Naive B cell (primary cell): Measurements from ENCODE around the gene KRT80. TPM values are rescaled to one million over a fixed set of nuclear protein-coding genes. Genes with fewer than 3 reads are reported as not detected.

Experiments
- ATAC-seq, 2 donors: fragments of 150-1000 bp; cut with Tn5 transposase; 2 replicates each; pipeline ENCODE4 v1.10.0; 2021; ENCODE audit warnings: low read depth in 2 of 2, mild to moderate bottlenecking in 2 of 2, moderate library complexity in 2 of 2
- DNase-seq: peaks from one replicate; pipeline ENCODE4 v3.0.0; 2022
- H3K27ac Mint-ChIP-seq, 6 donors: one replicate each; pipeline ENCODE4 v1.8.0; 2020 to 2022; ENCODE audit warnings: mild to moderate bottlenecking in 6 of 6, mixed read lengths in 6 of 6, moderate library complexity in 5 of 6, inconsistent platforms in 2 of 6
- H3K27me3 Mint-ChIP-seq, 3 donors: one replicate each; pipeline ENCODE4 v1.8.0; 2021 to 2022; ENCODE audit warnings: mixed read lengths in 3 of 3, mild to moderate bottlenecking in 1 of 3
- H3K36me3 Mint-ChIP-seq, 2 donors: one replicate each; pipeline ENCODE4 v1.8.0; 2020 to 2022; ENCODE audit warnings: mixed read lengths in 2 of 2, inconsistent platforms in 1 of 2, mild to moderate bottlenecking in 1 of 2
- H3K4me1 Mint-ChIP-seq, 3 donors: one replicate each; pipeline ENCODE4 v1.8.0; 2020 to 2022; ENCODE audit warnings: mixed read lengths in 3 of 3, inconsistent platforms in 1 of 3, mild to moderate bottlenecking in 1 of 3, moderate library complexity in 1 of 3
- H3K4me3 Mint-ChIP-seq, 8 donors: one replicate each; pipeline ENCODE4 v1.8.0; 2020 to 2022; ENCODE audit warnings: mild to moderate bottlenecking in 8 of 8, mixed read lengths in 8 of 8, moderate library complexity in 8 of 8, inconsistent platforms in 2 of 8
- H3K9me3 Mint-ChIP-seq, 7 donors: one replicate each; pipeline ENCODE4 v1.8.0; 2020 to 2022; ENCODE audit warnings: mixed read lengths in 7 of 7, mild to moderate bottlenecking in 5 of 7, inconsistent platforms in 2 of 7, moderate library complexity in 1 of 7
- polyA plus RNA-seq, 6 donors: library from polyadenylated mRNA; unstranded; fragments of 300-500 nt; fragmentation: Illumina TruSeq; gene quantifications; one replicate each; pipeline ENCODE4 v1.2.3, GENCODE V29; 2021; ENCODE audit warnings: low read depth in 6 of 6

The KRT80 gene
- polyA plus RNA-seq, 6 donors from 2014 or later: not detected

DNA sequence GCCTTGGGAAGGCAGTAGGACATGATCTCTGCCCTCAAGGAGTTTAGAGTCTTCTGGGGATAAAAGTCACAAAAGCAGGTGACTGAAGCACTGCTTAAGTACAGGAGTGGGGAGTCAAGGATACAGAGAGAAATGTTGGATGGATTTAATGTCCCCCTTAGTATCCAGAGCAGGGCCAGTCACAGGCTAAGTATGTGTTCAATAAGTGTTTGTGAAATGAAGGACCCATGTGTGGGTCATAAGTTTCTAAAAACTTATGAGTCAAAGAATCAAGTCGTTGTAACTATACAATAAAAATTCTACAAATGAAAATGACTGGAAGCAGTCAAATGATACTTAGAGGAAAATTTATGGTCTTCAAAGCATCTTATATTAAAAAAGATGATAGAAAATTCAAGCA, 25.1 kb downstream of the KRT80 start:
- H3K9me3 Mint-ChIP-seq: no peaks in the 10 kb centered on the region
- no peak overlapping the region for H3K27ac Mint-ChIP-seq
- H3K4me3 Mint-ChIP-seq: no peak overlapping the region
- H3K4me1 Mint-ChIP-seq: no peaks in the 10 kb centered on the region
- H3K27me3 Mint-ChIP-seq: peaks cover 12 to 31% (median 29%) of the 10 kb centered on the region in 3 donors
- DNase-seq (no peak), ATAC-seq (no peak)
- no peaks in the 10 kb centered on the region for H3K36me3 Mint-ChIP-seq

DNA sequence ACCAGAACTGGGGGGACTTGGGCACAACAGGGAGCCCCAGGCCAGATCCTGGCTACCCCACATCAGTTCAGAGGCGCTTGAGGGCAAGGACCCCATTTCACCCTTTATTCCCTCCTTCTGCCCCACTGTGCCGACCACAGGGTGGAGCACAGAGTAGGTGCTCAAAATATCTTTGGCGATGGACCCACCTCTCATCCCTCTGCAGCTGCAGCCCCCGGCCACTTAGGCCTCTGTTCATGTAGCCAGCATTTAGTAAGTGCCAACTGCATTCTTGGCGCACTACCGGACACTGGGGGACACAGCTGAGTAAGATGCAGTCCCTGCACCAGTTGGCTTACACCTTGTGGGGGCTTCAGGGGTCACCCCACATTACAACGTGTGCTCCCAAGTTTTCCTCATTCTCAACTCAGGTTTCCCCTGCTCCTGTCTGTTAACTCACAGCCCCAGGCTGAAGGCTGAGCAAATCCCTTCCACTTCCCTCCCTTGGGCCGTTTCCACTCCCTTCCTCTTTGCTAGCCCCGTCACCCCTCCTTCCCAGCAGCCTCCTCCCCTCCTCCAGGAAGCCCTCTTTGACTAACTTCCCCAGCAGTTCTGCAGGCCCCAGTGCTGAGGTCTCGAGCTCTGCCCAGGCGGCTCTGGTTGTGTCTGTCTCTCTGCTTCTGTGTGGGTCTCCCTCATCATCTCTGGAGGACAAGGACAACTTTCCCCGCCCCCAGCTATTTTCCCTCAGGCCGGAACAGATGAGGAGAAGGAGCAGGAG, 26.5 kb downstream of the KRT80 start:
- Mint-ChIP-seq H3K4me3 (no peak overlapping the region), H3K4me1 (no peaks in the 10 kb centered on the region), H3K36me3 (no peaks in the 10 kb centered on the region), H3K27me3 (peaks cover 19 to 37% (median 37%) of the 10 kb centered on the region in 3 donors), H3K27ac (no peak overlapping the region), H3K9me3 (no peaks in the 10 kb centered on the region)
- ATAC-seq (no peak), DNase-seq (no peak)

DNA sequence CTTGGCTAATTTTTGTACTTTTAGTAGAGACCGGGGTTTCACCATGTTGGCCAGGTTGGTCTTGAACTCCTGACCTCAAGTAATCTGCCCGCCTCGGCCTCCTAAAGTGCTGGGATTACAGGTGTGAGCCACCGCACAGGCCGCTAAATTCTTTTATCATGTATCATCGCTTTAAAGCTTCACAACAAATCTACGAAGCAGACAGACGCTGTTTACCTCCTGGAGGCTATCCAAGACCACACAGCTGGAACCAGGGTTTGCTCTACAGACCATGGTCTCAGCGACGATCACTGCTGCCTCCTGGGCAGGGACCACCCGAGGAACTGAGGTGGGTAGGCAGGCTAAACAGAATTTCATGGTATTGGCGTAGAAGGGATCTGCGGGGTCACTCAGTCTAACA, 27.2 kb downstream of the KRT80 start:
- Mint-ChIP-seq H3K4me1 (no peaks in the 10 kb centered on the region), H3K27me3 (peaks cover 19 to 36% (median 34%) of the 10 kb centered on the region in 3 donors), H3K36me3 (peaks cover 0 to under 1% of the 10 kb centered on the region in 2 donors), H3K9me3 (no peaks in the 10 kb centered on the region), H3K27ac (peak overlapping the region in 1 of 6 donors; percentile 47), H3K4me3 (no peak overlapping the region)
- no peak for ATAC-seq
- DNase-seq: no peak

DNA sequence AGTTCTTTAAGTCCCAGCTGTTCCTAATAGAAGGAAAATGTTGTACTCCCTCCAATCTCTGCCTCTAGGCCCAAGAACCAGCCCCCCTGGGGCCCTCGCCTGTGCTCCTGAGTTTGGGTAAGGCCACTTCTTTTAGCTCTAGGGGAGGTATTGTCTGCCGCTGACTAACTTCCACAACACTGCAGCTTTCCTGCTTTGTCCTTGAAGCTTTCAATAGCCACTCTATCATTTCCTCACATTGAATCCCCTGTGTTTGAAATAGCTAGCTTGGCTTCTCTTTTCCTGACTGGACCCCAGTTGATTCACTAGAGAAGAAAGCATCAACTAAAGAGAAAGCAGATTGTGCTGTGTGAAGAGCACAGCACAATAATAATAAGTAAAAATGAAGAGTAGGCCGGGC, 28.8 kb downstream of the KRT80 start:
- Mint-ChIP-seq H3K27me3 (peaks cover 19 to 42% (median 40%) of the 10 kb centered on the region in 3 donors), H3K27ac (no peak overlapping the region), H3K4me3 (no peak overlapping the region)

DNA sequence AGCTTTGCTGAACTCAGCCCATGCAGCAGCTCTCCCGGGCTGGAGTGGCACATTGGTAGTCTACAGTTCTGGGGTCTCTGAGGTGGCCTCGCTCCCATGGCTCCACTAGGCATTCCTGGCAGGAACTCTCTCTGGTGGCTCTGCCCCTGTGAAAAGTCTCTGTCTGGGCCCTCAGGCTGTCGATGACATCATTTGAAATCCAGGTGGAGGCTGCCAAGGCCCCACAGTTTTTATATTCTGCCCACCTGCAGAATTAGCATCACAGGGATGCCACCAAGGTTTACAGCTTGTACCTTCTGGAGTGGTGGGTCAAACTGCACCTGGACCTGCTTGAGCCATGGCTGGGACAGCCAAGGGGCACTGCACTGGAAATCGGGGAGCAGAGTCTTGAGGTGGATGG, 31.6 kb downstream of the KRT80 start:
- no peak for ATAC-seq

More for the DNA sequence above, 28.8 kb downstream of the KRT80 start:
- Mint-ChIP-seq H3K36me3 (peaks cover 0 to 8% of the 10 kb centered on the region in 2 donors), H3K4me1 (no peaks in the 10 kb centered on the region), H3K9me3 (peaks cover 0 to 16% (median 2%) of the 10 kb centered on the region in 7 donors)
- DNase-seq (no peak), ATAC-seq (no peak)

DNA sequence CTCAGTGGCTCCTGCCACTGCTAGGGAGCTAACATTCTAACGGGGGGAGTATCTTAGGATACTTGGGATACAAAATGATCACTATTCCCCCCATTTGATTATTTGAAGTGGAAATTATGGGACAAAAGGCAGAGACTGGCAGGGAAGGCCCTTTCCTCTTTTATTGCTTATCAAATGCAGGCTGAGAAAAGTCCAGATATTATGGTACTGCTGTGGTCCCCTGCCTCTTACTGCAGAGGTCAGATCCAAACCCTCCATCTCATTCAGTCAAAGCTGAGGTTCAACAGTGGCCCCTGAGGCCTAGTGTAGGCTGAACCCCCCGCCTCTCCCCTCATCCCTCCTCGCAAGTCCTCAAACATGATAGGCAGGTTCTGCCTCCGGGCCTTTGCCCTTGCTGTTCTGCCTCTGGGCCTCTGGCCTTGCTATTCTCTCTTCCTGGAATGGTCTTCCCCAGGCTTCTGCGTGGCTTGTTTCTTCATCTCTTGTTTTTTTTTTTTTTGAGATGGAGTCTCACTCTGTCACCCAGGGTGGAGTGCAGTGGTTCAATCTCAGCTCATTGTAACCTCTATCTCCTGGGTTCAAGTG, 34.2 kb downstream of the KRT80 start:
- H3K27ac Mint-ChIP-seq: peak overlapping the region in 1 of 6 donors; percentile 14
- no peaks in the 10 kb centered on the region for H3K4me1 Mint-ChIP-seq
- ATAC-seq (no peak), DNase-seq (no peak)
- peaks cover 0 to 8% of the 10 kb centered on the region in 2 donors for H3K36me3 Mint-ChIP-seq
- peaks cover 10 to 37% (median 36%) of the 10 kb centered on the region in 3 donors for H3K27me3 Mint-ChIP-seq
- peaks cover 0 to 16% (median 2%) of the 10 kb centered on the region in 7 donors for H3K9me3 Mint-ChIP-seq
- no peak overlapping the region for H3K4me3 Mint-ChIP-seq

More for the DNA sequence above, 31.6 kb downstream of the KRT80 start:
- H3K36me3 Mint-ChIP-seq: peaks cover 0 to 8% of the 10 kb centered on the region in 2 donors
- H3K4me1 Mint-ChIP-seq: no peaks in the 10 kb centered on the region
- H3K9me3 Mint-ChIP-seq: peaks cover 0 to 16% (median 2%) of the 10 kb centered on the region in 7 donors
- H3K27ac Mint-ChIP-seq: no peak overlapping the region
- DNase-seq: no peak
- peaks cover 15 to 29% (median 25%) of the 10 kb centered on the region in 3 donors for H3K27me3 Mint-ChIP-seq
- H3K4me3 Mint-ChIP-seq: peak overlapping the region in 1 of 8 donors; percentile 42

DNA sequence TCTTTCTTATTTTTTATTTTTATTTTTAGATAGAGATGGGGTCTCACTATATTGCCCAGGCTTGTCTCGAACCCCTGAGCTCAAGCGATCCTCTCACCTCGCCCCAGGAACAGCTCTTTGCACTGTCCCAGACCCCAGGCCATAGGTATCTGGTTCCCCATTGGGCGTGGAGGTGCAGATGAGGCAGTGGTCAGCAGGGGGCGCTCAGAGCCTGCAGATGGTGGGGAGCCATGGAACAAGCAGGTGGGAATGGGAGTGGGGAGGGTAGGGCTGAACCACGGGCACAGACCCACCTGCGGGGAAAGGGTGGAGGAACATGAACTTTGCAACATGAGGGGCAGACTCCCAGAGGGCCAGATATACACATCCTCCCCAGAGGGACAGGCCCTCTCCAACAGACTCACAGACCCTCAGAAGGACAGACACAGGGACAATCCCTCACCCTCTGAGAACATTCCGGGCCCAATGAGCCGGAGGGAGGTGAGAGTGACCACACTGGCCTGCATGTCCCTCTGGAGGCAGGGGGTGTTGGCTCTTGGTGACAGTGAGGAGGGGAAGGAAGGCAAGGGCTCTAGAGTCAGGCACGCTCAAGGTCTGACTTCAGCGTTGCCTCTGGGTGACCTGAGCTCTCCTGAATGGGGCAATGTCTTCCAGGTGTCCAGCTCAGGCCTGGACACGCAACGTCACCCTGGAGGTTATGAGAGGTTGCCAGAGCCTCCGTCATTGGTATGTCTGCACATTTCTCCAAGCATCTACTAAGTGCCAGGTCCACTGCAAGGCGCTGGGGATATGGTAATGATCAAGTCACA, 34.9 kb downstream of the KRT80 start:
- Mint-ChIP-seq H3K9me3 (peaks cover 0 to 16% (median 2%) of the 10 kb centered on the region in 7 donors), H3K4me3 (no peak overlapping the region), H3K27me3 (peaks cover 9 to 41% (median 37%) of the 10 kb centered on the region in 3 donors), H3K27ac (no peak overlapping the region), H3K4me1 (peaks cover 0 to under 1% (median under 1%) of the 10 kb centered on the region in 3 donors), H3K36me3 (peaks cover 0 to 8% of the 10 kb centered on the region in 2 donors)
- DNase-seq (peak; percentile 26), ATAC-seq (peak; percentile 27 to 47)

DNA sequence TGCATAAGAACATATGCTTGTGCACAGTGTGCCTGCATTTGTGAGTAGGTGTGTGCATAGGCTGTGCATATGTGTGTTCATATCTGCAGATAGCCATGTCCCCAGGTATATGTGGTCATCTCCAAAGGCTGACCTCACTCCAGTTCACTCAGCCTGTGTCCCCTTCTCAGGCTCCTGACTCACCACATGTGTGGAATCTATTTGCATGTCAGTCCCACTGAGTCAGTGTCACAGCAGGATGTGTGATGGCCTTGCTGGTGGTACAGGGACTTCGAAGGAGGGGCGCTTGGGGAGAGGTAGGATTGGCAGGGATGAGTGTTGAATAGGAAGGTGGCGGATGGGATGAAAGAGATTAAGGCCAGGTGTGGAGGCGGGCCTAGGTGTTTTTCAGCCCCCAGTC, 35.5 kb downstream of the KRT80 start:
- peaks cover 5 to 7% (median 7%) of the 10 kb centered on the region in 3 donors for H3K4me1 Mint-ChIP-seq
- peaks cover 0 to 8% of the 10 kb centered on the region in 2 donors for H3K36me3 Mint-ChIP-seq
- H3K27ac Mint-ChIP-seq: no peak overlapping the region
- DNase-seq: no peak
- H3K4me3 Mint-ChIP-seq: no peak overlapping the region
- ATAC-seq: no peak
- peaks cover 0 to 16% (median 2%) of the 10 kb centered on the region in 7 donors for H3K9me3 Mint-ChIP-seq
- peaks cover 9 to 41% (median 37%) of the 10 kb centered on the region in 3 donors for H3K27me3 Mint-ChIP-seq

DNA sequence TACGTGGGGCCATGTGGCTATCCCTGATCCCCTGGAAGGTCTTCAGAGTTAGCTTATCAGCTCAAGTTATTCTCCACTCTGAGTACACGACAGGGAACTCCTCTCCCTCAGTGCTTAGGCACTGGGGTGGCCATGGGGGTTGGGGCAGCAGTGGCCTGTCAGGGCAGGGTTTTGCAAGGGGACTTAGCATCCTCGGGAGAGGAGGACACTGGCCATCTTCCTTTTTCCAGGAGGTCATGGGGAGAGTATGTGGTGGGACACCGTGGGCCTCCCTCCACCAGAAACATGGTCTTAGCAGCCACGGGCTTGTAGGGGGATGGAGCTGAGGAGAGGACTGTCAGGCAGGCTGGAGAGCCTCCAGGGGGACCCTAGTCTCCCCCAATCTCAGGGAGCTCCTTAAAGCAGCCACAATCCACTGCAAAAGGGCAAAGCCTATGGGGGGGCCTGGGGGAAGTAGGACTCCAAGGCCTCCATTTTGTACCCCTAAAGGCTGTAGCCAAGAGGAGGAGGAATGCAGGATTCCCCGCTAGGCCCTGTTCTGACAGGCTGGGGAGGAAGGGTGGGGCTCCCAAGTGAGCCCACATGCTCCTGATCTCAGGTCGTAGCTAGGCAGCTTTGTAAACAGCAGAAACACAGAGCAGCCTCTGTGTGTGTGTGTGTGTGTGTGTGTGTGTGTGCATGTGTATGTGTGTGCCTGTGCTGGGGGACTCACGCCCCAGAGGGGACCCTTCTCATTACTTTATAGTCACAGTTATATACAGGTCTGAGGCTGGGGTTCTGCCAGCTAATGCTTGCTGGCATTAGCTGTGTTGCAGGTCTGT, 36.6 kb downstream of the KRT80 start:
- Mint-ChIP-seq H3K9me3 (peaks cover 0 to 16% (median 2%) of the 10 kb centered on the region in 7 donors), H3K4me1 (peaks cover 6 to 9% (median 8%) of the 10 kb centered on the region in 3 donors), H3K27me3 (peaks cover 7 to 44% (median 41%) of the 10 kb centered on the region in 3 donors), H3K4me3 (no peak overlapping the region), H3K27ac (peak overlapping the region in 2 of 6 donors; percentile 16 to 27), H3K36me3 (peaks cover 0 to 8% of the 10 kb centered on the region in 2 donors)
- ATAC-seq: no peak
- DNase-seq: no peak

DNA sequence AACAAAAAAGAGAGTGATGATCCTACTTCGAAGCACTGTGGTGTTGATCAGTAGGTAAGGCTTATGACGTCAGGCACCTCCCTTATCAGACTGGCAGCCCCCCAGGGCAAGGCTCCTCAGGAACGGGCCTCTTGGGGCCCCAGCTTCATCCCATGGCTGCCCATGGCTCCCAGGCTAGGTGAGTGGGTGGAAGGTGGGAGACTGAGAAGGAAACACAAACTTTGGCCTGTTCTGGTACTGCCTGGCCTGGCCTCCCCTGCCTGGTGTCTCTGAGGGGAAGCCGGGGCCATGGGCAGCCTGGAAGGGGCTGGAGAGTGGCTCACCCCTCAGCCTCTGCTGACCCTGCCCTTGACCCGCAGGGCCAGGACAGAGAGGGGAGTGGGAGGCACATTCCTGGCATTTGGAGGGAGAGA, 38.9 kb downstream of the KRT80 start:
- DNase-seq: no peak
- no peaks in the 10 kb centered on the region for H3K9me3 Mint-ChIP-seq
- no peaks in the 10 kb centered on the region for H3K36me3 Mint-ChIP-seq
- H3K27ac Mint-ChIP-seq: no peak overlapping the region
- ATAC-seq: no peak
- H3K4me3 Mint-ChIP-seq: peak overlapping the region in 1 of 8 donors; percentile 24
- peaks cover 7 to 47% (median 39%) of the 10 kb centered on the region in 3 donors for H3K27me3 Mint-ChIP-seq
- peaks cover 8 to 9% (median 9%) of the 10 kb centered on the region in 3 donors for H3K4me1 Mint-ChIP-seq

DNA sequence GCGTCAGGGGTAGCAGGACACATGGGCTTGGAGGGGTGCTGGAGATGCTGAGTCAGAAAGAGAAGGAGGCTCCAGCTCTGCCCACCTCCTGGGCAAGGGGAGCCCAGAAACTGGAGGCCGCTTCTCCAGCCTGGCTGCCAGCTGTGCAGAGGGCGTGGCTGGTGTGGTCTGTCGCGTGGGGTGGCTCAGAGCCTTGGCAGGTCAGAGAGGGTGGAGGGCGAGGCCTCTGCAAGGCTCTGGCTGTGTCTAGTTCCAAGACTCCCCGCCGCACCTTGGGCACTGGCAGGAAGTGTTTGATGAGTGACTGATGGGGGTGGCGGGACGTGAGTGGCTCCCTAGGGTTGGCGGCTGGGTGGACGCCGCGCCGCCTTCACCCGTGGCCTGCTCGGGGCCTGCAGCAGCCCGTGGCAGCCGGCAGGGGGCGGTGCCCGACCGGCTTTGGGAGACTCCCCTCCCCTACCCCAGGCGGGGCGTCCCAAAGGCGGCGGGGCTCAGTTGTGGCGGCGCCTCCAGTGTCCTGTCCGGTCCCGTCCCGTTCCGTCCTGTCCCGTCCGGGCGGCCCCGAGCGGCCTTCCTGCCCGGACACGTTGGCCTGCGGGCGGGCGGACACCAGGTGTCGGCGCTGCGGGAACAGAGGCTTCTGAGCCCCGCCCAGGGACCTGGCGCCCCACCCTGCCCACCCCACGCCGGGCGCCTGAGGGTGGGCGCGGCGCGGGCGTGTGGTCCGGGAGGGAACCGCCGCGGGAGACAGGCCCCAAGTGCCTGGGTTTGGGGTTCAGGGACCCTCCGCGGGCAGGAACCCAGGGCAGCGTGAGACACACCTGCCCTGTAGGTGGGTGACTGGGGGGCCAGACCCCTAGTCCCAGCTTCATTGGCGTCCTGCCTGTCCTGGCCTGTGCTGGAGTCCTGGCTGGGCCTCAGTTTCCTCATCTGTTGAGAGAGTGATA, 39.7 kb downstream of the KRT80 start:
- peaks cover 8 to 9% (median 9%) of the 10 kb centered on the region in 3 donors for H3K4me1 Mint-ChIP-seq
- H3K4me3 Mint-ChIP-seq: peak overlapping the region in 5 of 8 donors; percentile 9 to 88 (median 69)
- peak; percentile 40 for DNase-seq
- H3K36me3 Mint-ChIP-seq: no peaks in the 10 kb centered on the region
- H3K9me3 Mint-ChIP-seq: no peaks in the 10 kb centered on the region
- H3K27me3 Mint-ChIP-seq: peaks cover 7 to 47% (median 39%) of the 10 kb centered on the region in 3 donors
- ATAC-seq: peak; percentile 79 to 84
- H3K27ac Mint-ChIP-seq: peak overlapping the region in 2 of 6 donors; percentile 47 to 91
